ENCODE measurements around the gene CD300A.

DNA sequence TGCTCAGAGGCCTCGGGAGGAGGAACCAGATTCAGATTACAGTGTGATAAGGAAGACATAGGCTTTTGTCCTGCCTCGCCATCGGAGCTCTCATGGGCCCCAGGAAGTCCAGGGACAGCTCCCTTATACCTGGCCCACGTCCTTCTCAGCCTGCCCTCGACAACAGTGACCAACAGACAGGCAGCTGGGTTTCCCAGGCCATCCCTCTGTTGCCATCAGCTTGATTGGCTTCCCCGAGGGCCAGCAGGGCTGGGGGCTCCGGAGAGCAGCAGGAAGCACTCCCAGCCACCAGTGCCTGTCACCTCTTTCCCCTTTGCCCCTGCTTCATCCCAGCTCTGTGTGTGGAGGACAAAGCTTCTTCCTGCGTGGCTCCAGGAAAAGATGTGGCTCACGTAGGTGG is 17.6 kb downstream of the CD300A start:
- no peak for TF ChIP-seq TAF1 (IDR thresholded peaks at IDR 0.05; ENCODE audit: borderline replicate concordance, low read depth, low read length)
- no peak for TF ChIP-seq POLR2A (IDR thresholded peaks at IDR 0.05; ENCODE audit: low read depth, low read length)
- TF ChIP-seq POLR2AphosphoS5 (IDR thresholded peaks at IDR 0.05; ENCODE audit: low read depth, low read length): no peak
